Spleen (tissue), 7 donors: ENCODE results near the gene MUC13.

Source experiments
- CTCF ChIP-seq, 11 experiments: fragments of 200-600 bp in 7 of 11; fragments of 450-650 bp in 4 of 11; sonication (generic) in 4 of 11; IDR thresholded peaks in 8 of 11; conservative IDR thresholded peaks in 3 of 11; 1 replicate in 7 of 11; 2 replicates in 4 of 11; pipeline versions ENCODE4 v1.4.0 to v1.8.0; 2016 to 2021; ENCODE audit warnings: antibody characterized with exemption in 11 of 11, inconsistent platforms in 4 of 11, mild to moderate bottlenecking in 1 of 11
- POLR2A ChIP-seq, 3 donors: fragments of 450-650 bp; IDR thresholded peaks; one replicate each; pipeline ENCODE4 v1.5.1; 2017; ENCODE audit warnings: antibody characterized with exemption in 3 of 3, mild to moderate bottlenecking in 1 of 3
- POLR2AphosphoS5 ChIP-seq, 3 donors: sonication (generic); formaldehyde crosslinking; IDR thresholded peaks; one replicate each; pipeline ENCODE4 v1.5.1; 2017; ENCODE audit warnings: antibody characterized with exemption in 3 of 3
- donor health status: DM: no; HTN: no; CAD: no; lungs with moderate emphysema.
- donor health status: DM: no; HTN: no; CAD: no.
- donor health status: DM: no; HTN: no; CAD: no.

DNA sequence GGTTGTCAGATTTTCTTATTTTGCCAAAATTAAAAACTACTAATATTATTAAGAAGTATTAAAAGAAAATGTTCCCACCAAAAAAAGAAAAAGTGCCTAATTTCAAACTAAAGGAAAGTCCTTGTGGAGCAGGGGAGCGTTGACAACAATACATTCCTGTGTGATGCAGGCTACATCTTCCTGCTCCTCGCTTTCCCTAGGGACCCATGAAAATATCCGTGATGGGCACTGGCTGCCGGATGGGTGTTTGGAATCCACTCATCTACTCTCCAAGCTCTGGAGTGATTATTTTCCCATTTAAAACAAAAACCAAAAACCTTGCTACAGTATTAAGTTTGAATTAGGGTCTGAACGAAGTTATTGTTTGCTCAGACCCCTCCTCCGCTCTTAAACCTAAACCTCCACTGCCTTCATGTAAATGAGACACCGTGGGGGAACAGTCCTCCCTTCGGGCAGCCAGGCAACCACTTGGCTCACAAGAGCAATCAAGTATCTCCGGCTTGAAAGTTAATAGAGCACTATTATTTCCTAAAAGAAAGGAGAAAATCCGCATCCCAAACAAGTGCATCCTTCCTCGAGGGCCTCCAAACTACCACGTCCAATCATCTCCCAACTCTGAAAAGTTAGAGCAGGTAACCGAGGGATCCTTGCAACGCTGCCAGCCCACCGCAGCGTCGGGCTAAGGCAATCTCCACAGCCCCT is 48.9 kb downstream of the MUC13 start:
- TF ChIP-seq POLR2A (IDR thresholded peaks at IDR 0.05) (no peak), POLR2AphosphoS5 (IDR thresholded peaks at IDR 0.05) (no peak), CTCF (IDR thresholded peaks at IDR 0.05 in 8 of 11, conservative IDR thresholded peaks at IDR 0.05 in 3 of 11) (no peak)
